Measurements from ENCODE around the gene GNG2.

DNA sequence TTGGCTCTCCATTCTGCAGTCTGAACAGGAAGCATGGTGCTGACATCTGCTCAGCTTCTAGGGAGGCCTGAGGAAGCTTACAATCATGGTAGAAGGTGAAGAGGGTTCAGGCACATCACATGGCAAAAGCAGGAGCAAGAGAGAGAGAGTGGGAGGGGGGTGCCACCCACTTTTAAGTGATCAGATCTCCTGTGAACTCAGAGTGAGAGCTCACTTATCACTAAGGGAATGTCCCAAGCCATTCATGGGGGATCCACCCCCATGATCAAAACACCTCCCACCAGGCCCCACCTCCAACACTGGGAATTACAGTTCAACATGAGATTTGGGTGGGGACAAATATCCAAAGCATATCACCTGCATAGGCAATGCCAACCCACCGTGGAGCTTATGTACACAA lies 9.8 kb upstream of the GNG2 start:
- TF ChIP-seq, protein P1, sequence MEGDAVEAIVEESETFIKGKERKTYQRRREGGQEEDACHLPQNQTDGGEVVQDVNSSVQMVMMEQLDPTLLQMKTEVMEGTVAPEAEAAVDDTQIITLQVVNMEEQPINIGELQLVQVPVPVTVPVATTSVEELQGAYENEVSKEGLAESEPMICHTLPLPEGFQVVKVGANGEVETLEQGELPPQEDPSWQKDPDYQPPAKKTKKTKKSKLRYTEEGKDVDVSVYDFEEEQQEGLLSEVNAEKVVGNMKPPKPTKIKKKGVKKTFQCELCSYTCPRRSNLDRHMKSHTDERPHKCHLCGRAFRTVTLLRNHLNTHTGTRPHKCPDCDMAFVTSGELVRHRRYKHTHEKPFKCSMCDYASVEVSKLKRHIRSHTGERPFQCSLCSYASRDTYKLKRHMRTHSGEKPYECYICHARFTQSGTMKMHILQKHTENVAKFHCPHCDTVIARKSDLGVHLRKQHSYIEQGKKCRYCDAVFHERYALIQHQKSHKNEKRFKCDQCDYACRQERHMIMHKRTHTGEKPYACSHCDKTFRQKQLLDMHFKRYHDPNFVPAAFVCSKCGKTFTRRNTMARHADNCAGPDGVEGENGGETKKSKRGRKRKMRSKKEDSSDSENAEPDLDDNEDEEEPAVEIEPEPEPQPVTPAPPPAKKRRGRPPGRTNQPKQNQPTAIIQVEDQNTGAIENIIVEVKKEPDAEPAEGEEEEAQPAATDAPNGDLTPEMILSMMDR (IDR thresholded peaks at IDR 0.05; ENCODE audit: control extremely low read depth in 1 of 3, insufficient read depth in 1 of 3, low read depth in 1 of 3, low read length in 3 of 3) = no peak
- no peak for TF ChIP-seq POLR2A (IDR thresholded peaks at IDR 0.05; ENCODE audit: control extremely low read depth in 1 of 2, low read depth in 2 of 2, low read length in 2 of 2)
- no peak for TF ChIP-seq SP2 (IDR thresholded peaks at IDR 0.05; ENCODE audit: low read length)
- no peak for TF ChIP-seq ZNF274 (IDR thresholded peaks at IDR 0.05; ENCODE audit: borderline replicate concordance, extremely low read depth, low read length)
